HG02678 (cell line): ENCODE measurements around the gene LRRC8A.
"Not testable (repeated sequence)": the region's sequence is repeated elsewhere in the genome, so short reads cannot be mapped to it uniquely, and the experiment has no call there.

Experiments
- ATAC-seq: cut with Tn5 transposase; IDR thresholded peaks from one replicate; pipeline ENCODE4 v1.9.1; 2021; ENCODE audit warnings: mild to moderate bottlenecking, moderate library complexity; ENCODE audit not compliant: unreplicated experiment

Gene LRRC8A

DNA sequence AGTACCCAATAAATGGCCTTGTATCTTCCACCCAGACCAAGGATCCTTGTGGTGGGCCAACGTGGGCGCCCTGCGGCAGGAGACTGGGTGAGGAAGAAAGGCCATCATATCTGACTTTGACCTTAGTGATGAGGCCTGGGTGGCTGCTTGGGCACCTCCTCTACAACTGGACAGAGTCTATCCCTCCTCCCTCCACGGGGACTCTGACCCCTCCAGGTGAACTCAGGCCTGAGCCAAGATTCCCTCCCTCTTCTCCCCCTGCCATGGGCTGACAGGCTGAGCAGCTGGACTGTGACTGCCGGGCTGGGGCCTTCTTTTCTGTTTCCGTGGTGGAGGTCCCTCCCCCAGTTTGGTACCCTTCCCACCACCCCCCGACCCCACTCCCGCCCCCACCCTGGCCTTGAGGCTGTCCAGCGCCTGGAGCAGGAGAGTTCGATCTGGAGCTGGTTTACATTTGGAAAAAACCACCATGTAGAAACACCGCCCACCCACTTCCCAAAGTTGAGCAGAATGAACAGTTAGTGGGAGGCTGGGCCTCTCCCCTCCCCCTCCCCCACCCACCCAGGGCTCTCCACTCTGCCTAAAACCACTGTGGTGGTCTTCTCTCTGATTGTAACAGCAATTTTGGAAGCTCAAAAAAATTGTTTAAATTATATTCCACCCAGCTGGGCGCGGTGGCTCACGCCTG lies 37.6 kb downstream of the LRRC8A start:
- ATAC-seq: no peak

DNA sequence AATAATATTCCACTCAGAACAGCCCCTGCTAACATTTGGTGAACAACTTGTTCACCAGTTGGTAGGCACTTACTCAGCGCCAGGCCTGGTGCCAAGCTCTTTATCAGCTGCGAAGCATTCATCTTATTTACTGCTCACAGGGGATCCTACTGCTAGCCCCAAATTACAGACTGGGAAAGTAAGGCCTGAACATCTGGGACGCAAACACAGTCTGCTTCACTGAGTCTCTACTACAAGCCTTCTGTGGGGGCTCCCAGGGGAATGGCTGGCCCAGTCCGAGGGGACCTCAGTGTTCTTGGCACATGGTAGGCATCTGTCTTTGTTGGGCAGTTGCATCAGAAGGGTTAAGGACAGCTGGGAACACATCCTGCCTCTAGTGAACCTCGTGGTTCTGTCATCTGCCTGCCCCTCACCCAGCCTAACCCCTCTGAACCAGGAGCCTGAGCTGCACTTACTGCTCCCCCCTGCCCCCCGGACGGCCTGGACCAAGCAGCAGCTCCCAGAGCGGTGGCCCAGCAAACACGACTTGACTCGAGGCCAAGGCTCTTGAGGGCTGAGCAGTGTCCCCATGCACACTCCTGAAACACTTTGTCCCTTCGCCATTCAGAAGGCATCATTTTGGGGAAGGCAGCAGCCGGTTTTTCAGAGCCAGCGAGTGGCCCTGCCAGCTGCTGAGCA lies 38.6 kb downstream of the LRRC8A start, which contains the start of gene PHYHD1:
Gene PHYHD1 (plus strand): TSS at position 602 of the 678 bp plus-strand sequence. CDS start 1,342 bp downstream, outside the sequence.
- ATAC-seq: no peak

DNA sequence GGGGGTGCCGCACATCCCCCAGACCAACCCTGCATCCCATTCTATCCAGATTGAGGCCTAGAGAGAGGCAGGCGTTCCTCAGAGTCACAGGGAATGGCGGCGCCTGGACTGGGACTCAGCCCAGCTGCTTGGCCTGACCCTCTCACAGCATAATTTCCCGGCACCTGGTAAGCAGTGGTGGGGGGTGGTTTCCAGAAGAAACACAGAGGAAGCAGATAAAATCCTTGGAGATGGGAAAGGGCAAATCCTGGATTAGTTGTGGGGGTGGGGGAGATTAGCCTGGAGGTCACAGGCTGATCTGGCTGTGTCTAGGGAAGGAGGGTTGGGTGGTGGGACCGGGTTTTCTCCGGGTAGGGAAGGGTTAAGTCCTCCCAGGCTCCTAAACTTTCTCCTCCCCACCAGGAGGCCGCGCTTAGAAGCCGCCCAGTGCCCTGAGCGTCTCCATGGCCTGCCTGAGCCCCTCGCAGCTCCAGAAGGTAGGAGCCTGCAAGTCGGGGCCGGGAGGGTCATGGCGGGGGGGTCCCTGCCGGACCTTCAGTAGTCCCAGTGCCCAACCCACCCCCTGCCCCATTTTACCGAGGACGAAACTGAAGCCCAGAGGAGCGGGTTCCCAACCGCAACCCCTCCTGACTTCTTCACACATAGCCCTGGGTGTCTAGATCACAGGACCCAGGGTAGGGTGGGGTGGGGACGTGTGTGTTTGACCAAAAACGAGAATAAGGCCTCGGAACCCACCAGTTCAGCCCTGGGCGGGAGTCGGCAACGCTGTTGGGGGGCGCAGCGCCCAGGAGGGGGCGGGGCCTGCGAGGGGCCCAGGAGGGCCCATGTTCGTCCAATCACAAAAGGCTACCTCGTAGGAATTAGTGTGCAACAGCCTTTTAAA lies 40.2 kb downstream of the LRRC8A start:
- ATAC-seq: no peak

DNA sequence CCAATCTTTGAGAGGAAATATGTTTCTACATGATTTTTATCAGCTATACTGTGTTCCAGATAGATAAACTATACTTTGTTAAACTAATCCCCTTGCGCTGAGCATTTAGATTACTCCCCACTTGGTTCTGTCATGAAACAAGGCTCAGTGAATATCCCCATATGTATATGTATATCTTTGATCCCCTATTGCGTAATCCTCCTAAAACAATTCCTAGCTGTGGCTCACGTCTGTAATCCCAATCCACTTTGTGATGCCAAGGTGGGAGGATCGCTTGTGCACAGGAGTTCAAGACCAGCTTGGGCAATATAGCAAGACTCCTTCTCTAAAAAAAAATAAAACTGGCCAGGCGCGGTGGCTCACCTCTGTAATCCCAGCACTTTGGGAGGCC lies 41.6 kb downstream of the LRRC8A start:
- no peak for ATAC-seq

DNA sequence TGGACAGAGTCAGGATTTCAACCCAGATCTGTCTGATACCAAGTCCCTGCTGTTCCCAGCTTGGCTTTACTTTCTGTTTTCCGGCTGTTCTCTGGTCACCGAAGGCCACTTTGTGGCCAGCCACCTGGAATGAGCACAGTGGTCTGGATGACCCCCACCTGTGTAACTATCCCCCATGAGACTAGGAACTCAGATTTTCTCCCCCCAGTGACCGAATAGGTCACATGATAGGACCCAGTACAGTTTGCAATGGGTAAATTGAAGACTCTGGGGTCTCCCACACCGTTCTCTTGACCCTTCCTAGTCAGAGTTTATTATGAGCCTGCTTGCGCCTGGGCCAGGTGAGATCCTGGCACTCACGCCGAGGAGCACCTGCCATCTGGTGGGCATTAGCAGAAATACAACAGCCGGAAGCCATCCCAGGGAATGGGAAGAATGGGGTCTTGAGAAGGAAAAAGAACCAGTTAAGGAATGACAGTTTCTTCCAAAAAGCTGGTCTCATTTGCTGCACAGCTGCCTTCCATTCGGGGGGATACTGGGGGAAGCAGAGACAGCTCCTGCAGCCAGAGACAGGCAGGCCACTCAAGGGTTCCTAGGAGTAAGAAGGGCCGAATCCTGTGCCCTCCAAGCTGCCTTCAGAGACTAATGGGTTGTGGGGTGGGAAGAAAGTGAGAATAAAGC lies 45.9 kb downstream of the LRRC8A start:
- no peak for ATAC-seq

DNA sequence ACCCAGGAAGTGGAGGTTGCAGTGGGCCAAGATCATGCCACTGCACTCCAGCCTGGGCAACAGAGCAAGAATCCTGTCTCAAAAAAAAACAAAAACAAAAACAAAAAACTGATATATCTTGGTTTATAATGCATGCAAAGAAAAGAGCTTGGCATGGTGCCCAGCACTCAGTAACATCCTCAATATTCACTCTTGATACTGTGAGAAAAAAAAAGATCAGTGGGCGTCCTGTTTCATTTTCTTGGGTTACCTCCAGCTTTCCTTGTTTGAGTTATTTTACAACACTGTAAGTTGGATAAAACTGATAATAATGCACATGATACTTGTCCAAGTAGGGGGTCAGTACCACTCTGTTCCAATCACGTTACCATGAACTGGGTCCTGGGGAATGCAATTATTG lies 46.7 kb downstream of the LRRC8A start:
- ATAC-seq: no peak

DNA sequence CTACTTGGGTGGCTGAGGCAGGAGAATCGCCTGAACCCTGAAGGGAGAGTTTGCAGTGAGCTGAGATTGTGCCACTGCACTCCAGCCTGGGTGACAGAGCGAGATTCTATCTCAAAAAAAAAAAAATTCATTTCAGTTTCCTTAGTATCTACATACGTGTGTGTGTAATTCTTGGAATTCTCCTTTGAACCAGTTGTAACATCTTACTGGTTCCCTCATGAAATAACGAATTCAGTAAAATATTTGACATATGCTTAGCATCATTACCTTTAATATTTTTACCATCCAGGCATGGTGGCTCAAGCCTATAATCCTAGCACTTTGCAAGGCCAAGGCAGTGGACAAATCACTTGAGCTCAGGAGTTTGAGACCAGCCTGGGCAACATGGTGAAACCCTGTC lies 47.6 kb downstream of the LRRC8A start:
- ATAC-seq: no peak

DNA sequence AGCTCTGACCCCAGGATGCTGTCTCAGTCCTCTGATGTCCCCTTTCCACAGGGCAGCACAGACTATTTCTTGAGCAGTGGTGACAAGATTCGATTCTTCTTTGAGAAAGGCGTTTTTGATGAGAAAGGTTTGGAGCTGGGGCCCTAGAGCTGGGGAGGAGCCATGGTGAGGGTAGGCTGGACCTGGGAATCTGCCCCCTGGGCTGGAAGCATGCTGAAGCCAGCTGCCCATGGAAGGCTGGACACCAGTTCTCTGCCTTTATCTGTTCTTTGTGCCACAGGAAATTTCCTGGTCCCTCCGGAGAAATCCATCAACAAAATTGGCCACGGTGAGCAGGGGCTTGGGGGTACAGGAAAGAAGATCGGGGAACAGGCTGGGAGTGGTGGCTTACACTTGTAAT lies 51.8 kb downstream of the LRRC8A start:
- ATAC-seq: no peak

DNA sequence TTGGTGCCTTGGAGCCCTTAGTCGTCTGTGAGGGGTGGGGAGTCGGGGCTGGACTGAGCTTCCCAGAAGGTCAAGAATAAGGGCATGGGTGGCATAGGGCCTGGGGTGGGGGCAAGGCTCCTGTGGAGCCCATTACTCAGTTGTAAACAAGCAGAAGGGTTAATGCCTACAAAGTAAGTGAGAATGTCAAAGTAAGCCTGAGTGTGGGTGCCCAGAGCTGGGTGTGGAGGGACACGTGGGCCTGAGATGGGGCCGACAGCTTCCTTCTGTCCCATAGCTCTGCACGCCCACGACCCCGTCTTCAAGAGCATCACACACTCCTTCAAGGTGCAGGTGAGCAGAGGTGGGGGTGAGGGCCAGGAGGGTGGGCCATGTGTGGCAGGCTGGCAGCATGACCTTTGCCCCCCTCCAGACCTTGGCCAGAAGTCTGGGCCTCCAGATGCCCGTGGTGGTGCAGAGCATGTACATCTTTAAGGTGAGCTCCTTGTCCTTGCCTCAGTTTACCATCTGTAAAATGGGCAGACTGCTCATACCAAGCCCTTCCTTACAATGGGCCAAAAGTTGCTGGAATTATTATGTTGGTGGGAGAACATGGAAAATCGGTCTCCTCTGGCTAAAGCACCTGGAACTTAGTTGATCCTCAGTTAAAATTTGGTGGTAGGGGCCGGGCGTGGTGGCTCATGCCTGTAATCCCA lies 54.4 kb downstream of the LRRC8A start:
- no peak for ATAC-seq

DNA sequence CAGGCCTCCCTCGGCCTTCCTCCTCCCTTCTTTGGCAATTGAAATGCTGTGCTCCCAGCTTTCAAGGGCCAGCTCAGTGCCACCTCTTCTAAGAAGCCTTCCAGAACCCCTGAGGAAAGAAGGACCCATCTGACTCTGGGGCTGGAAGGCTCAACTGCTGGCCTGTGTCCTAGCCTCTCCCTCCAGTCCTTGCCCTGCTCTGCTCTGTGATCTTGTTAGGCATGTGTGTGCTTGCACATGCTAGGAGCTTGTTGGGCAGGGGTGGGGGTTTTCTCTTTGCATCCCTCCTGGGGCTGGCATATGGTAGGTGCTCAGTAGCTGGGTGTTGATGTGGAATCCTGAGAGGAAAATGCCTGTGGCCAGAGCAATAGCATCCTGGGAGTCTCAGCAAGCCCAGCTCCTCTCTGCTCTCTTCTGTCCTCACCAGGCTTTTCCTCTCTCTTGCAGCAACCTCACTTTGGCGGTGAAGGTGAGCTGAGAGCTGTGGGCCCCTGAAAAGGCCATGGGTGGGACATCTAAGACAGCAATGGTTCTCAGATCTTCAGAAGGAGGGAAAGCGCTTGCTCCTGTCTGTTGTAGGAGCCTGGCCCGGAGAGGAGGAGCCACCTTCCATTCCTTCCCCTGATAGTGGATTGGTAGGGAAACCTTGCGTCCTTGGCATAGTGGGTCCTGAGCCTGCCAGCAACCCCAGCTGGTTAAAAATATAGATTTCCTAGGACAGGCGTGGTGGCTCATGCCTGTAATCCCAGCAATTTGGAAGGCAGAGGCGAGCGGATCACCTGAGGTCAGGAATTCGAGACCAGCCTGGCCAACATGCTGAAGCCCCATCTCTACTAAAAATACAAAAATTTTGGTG lies 55.6 kb downstream of the LRRC8A start:
- no peak for ATAC-seq

DNA sequence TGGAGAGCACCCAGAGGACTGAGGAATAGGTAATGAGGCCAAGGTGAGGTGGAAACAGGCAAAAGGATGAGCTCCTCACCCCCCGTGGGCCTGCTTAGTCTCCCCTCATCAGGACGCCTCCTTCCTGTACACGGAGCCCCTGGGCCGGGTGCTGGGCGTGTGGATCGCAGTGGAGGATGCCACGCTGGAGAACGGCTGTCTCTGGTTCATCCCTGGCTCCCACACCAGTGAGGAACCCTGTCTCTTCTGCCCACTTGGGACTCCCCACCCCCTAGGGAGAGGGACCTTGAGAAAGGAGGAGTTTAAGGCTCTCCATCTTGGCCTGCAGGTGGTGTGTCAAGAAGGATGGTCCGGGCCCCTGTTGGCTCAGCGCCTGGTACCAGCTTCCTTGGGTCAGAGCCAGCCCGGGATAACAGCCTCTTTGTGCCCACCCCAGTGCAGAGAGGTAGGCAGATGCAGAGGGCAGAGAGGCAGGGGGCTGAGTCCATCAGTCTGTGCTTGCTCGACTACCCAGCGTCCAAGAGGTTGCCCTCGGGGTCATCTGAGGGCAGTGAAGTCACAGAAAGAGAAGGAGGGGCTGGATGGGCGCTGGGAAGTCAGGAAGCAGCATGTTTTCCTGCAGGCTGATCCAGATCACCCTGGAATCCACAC lies 58.5 kb downstream of the LRRC8A start:
- no peak for ATAC-seq

DNA sequence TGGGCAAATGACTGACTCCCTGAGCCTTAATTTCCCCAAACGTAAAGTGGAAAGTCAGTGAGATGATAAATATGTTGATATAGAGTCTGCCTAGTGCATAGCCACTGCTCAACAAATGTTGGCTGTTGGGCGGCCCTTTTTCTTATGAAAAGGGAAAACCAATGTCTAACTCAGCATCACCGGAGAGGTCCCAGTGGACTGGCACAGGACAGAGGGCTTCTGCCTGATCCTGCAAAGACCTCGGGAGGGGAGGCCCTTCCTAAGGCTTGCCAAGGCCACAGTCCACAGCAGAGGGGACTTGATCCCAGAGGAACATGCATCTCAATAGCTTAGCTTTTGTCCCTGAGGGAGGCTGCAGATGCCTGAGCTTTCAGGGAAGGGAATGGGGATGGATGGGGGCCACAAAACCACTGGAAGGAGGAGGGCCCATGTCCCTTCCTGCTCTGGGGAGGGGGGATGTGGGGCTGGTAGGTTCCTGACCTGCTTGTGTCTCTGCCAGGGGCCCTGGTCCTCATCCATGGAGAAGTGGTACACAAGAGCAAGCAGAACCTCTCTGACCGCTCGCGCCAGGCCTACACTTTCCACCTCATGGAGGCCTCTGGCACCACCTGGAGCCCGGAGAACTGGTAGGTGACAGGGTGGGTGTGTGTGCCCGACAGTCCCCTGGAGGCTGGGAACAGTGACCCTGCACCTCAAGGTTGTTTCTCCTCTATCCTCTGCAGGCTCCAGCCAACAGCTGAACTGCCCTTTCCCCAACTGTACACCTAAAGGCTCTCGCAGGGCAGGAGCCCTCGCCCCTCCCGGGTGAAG lies 59.2 kb downstream of the LRRC8A start:
- no peak for ATAC-seq

DNA sequence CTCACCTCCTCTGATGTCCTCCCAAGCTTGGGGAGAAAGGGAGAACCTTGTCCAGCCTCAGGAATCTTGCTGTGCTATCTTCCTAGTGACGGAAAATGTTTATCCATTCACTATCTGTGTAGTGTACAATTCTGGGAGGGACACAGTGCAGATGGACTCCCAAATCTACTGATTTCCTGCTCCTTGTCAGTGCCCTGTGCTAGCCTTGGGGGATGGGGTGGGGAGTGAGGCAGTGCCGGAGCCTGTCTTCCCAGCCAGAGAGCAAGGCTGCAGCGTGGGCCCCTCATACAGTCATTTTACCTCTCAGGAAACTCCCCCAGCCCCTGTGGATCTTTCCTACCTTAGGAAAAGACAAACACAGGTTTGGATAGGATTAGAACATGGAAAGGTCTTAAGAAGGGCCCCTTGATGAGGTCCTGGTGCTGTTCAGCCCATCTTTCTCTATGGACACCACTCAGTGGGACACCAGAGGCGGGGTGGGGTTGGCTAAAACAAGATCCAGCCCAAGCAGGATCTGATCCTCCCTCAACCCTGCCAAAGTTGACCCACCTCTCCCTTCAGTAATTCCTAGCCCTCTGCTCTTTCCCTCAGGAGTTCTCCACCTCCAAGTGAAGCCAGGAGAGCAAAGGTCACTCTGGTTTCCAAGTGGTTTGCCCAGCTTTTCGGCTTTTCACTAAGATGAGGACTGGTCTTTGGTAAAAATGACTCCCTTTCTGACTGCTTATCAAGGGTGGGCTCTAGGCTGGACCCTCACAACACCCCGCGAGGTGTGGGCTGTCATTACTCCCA lies 62.1 kb downstream of the LRRC8A start:
- no peak for ATAC-seq

DNA sequence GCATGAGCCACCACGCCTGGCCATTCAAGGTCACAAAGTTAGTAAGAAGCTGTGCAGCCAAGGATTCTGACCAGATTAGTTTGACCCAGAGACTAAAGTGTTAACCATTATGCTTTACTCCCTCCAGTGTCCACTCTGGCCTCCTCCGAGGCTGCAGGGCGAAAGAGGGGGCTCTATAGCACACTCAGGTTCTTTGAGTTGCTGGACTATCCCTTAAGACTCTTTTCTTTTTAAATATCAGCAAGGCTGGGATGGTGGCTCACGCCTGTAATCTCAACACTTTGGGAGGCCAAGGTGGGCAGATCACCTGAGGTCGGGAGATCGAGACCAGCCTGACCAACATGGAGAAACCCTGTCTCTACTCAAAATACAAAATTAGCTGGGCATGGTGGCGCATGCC lies 63.0 kb downstream of the LRRC8A start:
- ATAC-seq: not testable (repeated sequence)

DNA sequence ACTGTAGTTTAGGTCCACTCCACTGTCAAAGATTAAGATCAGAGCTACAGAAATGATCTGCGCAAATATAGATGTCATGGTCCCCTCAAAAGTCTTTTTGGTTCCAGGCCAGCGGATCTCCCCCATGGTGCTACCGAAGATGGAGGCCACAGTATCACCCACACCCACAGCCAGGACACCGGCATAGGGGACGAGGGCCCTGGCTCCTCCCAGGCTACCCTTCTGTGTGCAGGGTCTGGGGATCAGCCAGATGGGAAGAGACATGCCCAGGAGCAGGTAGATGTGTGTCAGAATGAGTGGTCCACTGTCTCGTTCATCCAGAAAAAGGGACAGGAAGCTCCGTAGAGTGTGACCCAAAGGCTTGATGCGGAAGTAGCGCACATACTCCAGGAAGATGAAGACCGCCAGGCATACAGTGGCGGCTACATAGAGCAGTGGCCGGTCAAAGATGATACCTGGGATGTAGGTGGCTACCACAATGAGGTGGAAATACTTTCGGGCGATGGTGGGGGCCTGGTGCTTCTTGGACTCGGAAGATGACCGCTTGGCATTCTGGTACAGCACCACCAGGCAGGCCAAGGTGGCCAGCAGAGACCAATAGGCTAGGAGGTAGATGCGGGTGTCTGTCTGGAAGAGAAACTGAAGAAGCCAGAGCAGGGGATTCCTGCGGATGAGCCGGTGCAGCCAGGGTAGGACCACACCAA lies 64.0 kb downstream of the LRRC8A start:
- no peak for ATAC-seq

DNA sequence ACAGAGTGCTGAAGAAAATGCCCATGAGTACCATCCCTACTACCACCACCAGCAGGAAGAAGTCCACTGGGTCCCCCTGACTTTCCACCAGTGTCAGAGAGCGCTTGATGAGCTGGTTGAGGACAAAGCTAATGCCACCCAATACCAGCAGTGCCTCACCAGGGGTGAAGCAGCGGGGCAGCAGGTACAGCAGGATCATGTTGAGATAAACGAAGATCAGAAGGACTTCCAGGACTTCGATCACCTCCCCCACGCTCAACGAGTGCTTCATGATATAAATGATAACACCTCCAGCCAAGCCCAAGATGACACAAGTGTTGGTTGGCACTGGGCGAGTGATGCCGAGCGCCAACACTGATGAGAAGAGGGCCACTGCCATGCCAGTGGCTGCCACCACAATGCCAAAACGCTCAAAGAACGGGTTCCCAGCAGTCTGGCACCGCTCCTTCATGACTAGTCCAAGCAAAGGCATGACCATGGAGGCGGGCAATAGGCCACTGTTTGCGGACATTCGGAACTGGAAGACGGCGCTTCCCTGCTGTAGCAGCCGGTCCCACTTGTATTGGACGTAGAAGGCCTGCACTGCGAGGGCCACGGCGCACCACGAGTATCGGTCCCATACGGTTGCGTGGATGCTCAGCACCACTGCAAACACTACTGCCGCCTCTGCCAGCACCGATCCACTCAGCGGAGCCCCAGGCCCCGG lies 64.8 kb downstream of the LRRC8A start:
- ATAC-seq: peak; percentile 24

DNA sequence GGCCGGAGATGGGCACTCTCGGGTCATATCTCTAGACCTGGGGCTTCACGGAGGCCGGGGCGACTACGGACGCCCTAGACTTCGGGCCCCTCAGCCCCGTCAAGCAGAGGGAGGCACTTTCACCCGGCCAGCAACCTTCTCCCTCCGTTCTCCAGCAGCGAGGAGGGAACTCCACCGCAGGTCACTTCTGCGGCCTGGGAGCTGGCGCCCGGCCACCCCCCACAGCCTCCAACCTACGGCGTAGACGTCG lies 65.3 kb downstream of the LRRC8A start:
- no peak for ATAC-seq
